Adrenal gland (tissue), 12 donors: Measurements from ENCODE around the gene CACNA1C. TPM values are rescaled to one million over a fixed set of nuclear protein-coding genes. Genes with fewer than 3 reads are reported as not detected.

Source experiments
- DNase-seq, 7 donors: peaks; one replicate each; pipeline ENCODE4 v3.0.0-alpha.2; 2019 to 2020
- H3K27ac ChIP-seq, 5 donors: fragments of 200-600 bp; sonication (generic) in 4 of 5; 1 replicate in 3 of 5; 2 replicates in 2 of 5; pipeline versions ENCODE4 v1.5.1 to v1.8.0; 2016 to 2020; ENCODE audit warnings: mild to moderate bottlenecking in 1 of 5
- H3K27me3 ChIP-seq: fragments of 200-600 bp; 2 replicates; pipeline ENCODE4 v1.8.0; 2021
- H3K36me3 ChIP-seq, 2 donors: fragments of 200-600 bp; replicated peaks in 1 of 2; 1 replicate in 1 of 2; 2 replicates in 1 of 2; pipeline versions ENCODE4 v1.5.1 to v1.8.0; 2018 to 2022
- H3K4me1 ChIP-seq, 2 donors: fragments of 200-600 bp; replicated peaks in 1 of 2; 1 replicate in 1 of 2; 2 replicates in 1 of 2; pipeline versions ENCODE4 v1.5.1 to v1.8.0; 2018 to 2021
- H3K4me3 ChIP-seq, 4 donors: fragments of 200-600 bp; sonication (generic) in 3 of 4; one replicate each; pipeline ENCODE4 v1.5.1; 2016 to 2018
- H3K9me3 ChIP-seq, 3 donors: fragments of 200-600 bp; sonication (generic) in 1 of 3; replicated peaks in 1 of 3; 1 replicate in 2 of 3; 2 replicates in 1 of 3; pipeline versions ENCODE4 v1.5.1 to v1.8.0; 2016 to 2021
- CTCF ChIP-seq, 6 experiments: fragments of 450-650 bp in 4 of 6; fragments of 200-600 bp in 2 of 6; sonication (generic) in 1 of 6; IDR thresholded peaks; 1 replicate in 5 of 6; 2 replicates in 1 of 6; pipeline versions ENCODE4 v1.5.1 to v1.8.0; 2016 to 2021; ENCODE audit warnings: antibody characterized with exemption in 6 of 6, mild to moderate bottlenecking in 2 of 6, moderate library complexity in 1 of 6
- POLR2A ChIP-seq, 2 donors: fragments of 450-650 bp; IDR thresholded peaks; one replicate each; pipeline ENCODE4 v1.6.1; 2017; ENCODE audit warnings: antibody characterized with exemption in 2 of 2, mild to moderate bottlenecking in 2 of 2, moderate library complexity in 1 of 2
- WGBS, 4 donors: extraction: QIAGEN DNeasy Blood & Tissue Kit in 2 of 4; methylation state at CpG; one replicate each; pipeline versions ENCODE4 v1.1.5 to v1.1.7; 2013 to 2017; 5-methylcytosine and 5-hydroxymethylcytosine counted together
- intact Hi-C, 2 donors: fragments of 100-400 bp; cut with DNase I; formaldehyde crosslinking; loops; one replicate each; pipeline versions ENCODE4 v1.14.1 to v1.15.0; 2022 to 2023
- polyA plus RNA-seq, 3 donors: library from polyadenylated mRNA; stranded (reverse); fragments of 200-250 nt in 2 of 3; fragments of 350-450 nt in 1 of 3; fragmentation: Illumina TruSeq in 1 of 3; extraction: RNeasy Lipid Tissue Mini Kit (QIAGEN cat#74804) in 1 of 3; gene quantifications; one replicate each; pipeline ENCODE4 v1.2.3, GENCODE V29; 2013 to 2014
- total RNA-seq, 9 donors: library from RNA; depleted of rRNA in 4 of 9; stranded (reverse); fragments of >200 nt in 4 of 9; fragments of 120-200 nt in 1 of 9; fragmentation: NEBNext Ultra II Directional in 1 of 9; extraction: Animal tissue kit (Norgen Biotek cat#: 25700) in 1 of 9; gene quantifications; one replicate each; pipeline versions ENCODE4 v1.1.0 to v1.2.4, GENCODE V29; 2013 to 2023
- donor health status: healthy with polysubstance abuse.
- donor health status: Bipolar disorder and iron deficiency.
- donor health status: DM: yes; HTN: yes; CAD: no.
- donor health status: DM: no; HTN: no; CAD: no.
- donor health status: DM: no; HTN: no; CAD: no.
- donor health status: DM: yes; HTN: yes; CAD: no.

CACNA1C gene
- total and polyA plus RNA-seq, 12 donors: 1.4 to 5.8 (median 3.5) TPM

DNA sequence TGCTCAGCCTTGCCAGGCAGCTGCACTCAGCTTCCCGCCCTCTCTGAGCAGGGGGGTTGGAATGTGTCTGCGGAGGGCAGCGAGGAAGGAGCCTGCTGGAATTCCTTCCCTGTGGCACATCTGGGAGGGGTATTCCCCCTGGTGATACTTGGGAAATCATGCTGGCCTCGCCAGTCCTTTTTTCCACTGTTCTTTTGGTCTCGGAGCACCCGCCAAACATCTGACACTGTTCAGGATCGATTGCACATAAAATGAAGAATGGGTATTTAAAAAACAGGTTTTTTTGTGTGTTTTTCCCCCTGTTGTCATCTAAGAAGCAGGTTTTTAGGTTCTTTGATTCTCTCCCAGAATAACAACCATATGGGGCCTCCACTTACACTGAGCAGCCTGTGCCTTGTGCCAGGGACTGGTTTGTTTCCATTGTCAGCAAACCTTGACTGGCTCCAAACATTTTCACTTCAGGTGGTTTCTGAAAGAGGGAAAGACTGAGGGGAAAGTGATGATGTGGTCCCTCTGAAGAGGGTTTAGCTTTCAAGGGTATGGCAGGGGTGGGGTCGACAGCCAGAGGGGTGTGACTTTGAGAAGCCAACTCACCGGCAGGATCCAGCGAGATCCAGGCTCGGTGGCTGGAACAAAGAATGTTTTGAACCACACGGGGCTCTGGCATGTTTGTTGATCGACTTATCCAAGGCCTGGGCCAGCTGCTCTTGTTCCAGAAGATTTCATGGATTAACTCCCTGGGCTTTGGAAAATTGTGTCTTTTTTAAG, 215.1 kb downstream of the CACNA1C start:
- Histone ChIP-seq H3K9me3 (no peaks in the 10 kb centered on the region), H3K4me3 (no peak overlapping the region), H3K27me3 (no peaks in the 10 kb centered on the region), H3K27ac (peak overlapping the region in 1 of 5 donors; percentile 52), H3K36me3 (no peaks in the 10 kb centered on the region), H3K4me1 (no peaks in the 10 kb centered on the region)
- WGBS, 4 donors: 75 to 83% (median 78%) methylated on average over 12 to 13 of the region's 13 CpGs
- intact Hi-C loops: no loop called here
- TF ChIP-seq POLR2A (IDR thresholded peaks at IDR 0.05) (no peak), CTCF (IDR thresholded peaks at IDR 0.05) (no peak)
- no peak for DNase-seq

DNA sequence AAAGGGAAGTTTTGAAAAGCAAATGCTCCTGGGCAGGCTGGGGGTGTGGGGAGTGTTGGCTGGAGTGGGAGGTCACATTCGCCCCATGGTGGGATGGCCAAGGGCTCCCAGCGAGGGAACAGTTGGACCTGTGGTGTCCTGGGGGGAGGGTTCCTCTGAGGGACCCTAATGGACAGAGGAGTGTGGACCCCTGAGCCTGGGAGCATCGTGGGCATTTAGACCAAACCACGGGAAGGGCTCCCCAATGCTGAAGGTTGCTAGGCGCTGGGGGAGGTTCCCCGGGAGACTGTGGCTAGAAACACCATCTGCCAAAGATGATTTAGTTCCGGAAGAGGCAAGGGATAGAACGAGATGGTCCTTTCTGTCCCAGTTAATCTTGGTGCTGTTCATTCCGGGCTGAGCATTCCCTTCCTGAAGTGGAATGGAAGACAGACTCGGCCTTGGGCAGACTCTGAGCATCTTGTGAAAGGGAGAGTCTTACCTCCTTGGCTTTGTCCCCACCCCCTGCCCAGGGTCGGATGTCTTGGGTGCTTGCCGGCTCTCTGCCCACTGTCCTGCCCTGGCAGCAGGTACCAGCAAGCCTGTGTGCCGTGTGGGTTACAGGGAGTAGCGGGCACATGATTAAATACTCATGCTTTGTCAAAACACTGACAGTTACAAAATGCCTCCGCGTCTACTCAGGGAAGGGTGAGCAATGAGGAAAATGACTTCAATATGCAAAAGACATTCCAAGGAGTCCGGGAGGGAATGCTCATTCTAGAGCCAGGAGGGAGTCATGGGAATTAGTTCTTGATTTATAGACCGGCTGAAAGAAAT, 215.9 kb downstream of the CACNA1C start:
- intact Hi-C loops: no loop called here
- H3K4me1 ChIP-seq: no peaks in the 10 kb centered on the region
- 66 to 81% (median 75%) methylated on average over 17 to 18 of the region's 18 CpGs for WGBS, 4 donors
- no peak overlapping the region for H3K4me3 ChIP-seq
- TF ChIP-seq CTCF (IDR thresholded peaks at IDR 0.05) (no peak), POLR2A (IDR thresholded peaks at IDR 0.05) (no peak)
- no peaks in the 10 kb centered on the region for H3K36me3 ChIP-seq
- H3K27me3 ChIP-seq: no peaks in the 10 kb centered on the region
- peak overlapping the region in 1 of 5 donors; percentile 52 for H3K27ac ChIP-seq
- no peak for DNase-seq
- H3K9me3 ChIP-seq: no peaks in the 10 kb centered on the region

DNA sequence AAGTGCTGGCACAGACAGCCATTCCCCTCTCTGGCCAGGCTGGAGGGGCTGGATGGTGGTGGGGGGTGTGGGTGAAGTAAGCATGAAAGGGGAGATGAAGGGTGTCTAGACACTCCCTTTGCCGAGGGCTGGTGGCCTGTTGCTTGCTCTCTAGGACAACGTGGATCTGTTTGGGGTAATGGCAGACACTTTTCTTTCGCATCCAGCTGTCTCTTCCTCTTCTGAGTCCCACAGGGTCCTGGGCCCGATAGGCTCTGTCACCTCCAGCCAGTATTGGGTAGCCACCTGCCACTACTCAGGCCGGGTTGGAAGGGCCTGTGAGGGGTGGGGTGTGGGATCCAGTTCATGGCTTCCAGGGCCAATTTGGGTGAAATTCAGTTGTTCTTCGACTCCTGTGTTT, 218.1 kb downstream of the CACNA1C start:
- Histone ChIP-seq H3K4me1 (no peaks in the 10 kb centered on the region), H3K36me3 (no peaks in the 10 kb centered on the region), H3K27ac (no peak overlapping the region), H3K4me3 (no peak overlapping the region), H3K27me3 (no peaks in the 10 kb centered on the region), H3K9me3 (no peaks in the 10 kb centered on the region)
- 85 to 93% (median 86%) methylated on average over 5 to 6 of the region's 6 CpGs for WGBS, 4 donors
- TF ChIP-seq POLR2A (IDR thresholded peaks at IDR 0.05): no peak
- peak in 1 of 7 donors; percentile 28 for DNase-seq
- intact Hi-C loops: no loop called here

DNA sequence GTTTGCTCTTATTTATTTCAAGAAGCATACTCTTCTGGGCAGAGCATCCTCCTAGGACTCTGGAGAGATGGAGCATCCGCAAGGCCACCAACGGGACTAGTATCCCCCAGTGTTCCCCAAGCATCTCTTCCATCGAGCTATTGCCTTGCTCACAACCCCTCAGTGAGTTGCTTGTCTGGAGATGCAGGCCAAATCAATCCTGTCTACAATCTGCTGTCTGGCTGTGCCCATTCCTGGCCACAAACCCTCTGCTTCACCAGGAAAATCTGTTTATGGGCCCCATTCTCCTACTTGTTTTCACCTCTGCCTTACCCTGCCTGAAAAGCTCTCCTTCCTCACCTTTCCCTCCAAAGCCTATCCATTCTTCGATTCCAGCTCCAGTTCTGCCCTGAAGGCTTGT, 219.2 kb downstream of the CACNA1C start:
- no peak for TF ChIP-seq POLR2A (IDR thresholded peaks at IDR 0.05)
- TF ChIP-seq CTCF (IDR thresholded peaks at IDR 0.05): no peak
- no peaks in the 10 kb centered on the region for H3K4me1 ChIP-seq
- WGBS, 4 donors: 77 to 88% (median 82%) methylated on average over 3 to 4 of the region's 4 CpGs
- no peak overlapping the region for H3K4me3 ChIP-seq
- intact Hi-C loops: no loop called here
- no peaks in the 10 kb centered on the region for H3K27me3 ChIP-seq
- H3K27ac ChIP-seq: no peak overlapping the region
- no peaks in the 10 kb centered on the region for H3K36me3 ChIP-seq
- H3K9me3 ChIP-seq: no peaks in the 10 kb centered on the region
- DNase-seq: peak in 1 of 7 donors; percentile 17
